Panc1 (cell line): ENCODE data around the gene TTC13.

Experiments used
- CTCF ChIP-seq: fragments of 450-650 bp; IDR thresholded peaks from 2 replicates; pipeline ENCODE4 v1.5.1; 2017; ENCODE audit warnings: mild to moderate bottlenecking
- REST ChIP-seq, 2 experiments: IDR thresholded peaks; 2 replicates each; pipeline ENCODE4 v1.6.1; 2011 to 2012; ENCODE audit warnings: low read depth in 2 of 2, control low read depth in 1 of 2, low read length in 1 of 2, mild to moderate bottlenecking in 1 of 2, moderate library complexity in 1 of 2; ENCODE audit not compliant: insufficient read depth in 1 of 2

GRCh38 chr1:231020816-231021215 is 42.2 kb upstream of the TTC13 start:
- TF ChIP-seq CTCF (no peak), REST (IDR thresholded peaks at IDR 0.05; ENCODE audit: insufficient read depth in 1 of 2, low read depth in 2 of 2, low read length in 1 of 2) (no peak)
